ENCODE results near the gene ADAMTS2.

- TF ChIP-seq CTCF (conservative IDR thresholded peaks at IDR 0.05; ENCODE audit: low read depth, low read length) (no peak), EZH2 (IDR thresholded peaks at IDR 0.05; ENCODE audit: low read length, unreplicated experiment) (no peak), EZH2phosphoT487 (IDR thresholded peaks at IDR 0.05; ENCODE audit: borderline replicate concordance, low read length) (no peak)
Observed at GRCh38 chr5:179221877-179222220, 123.4 kb downstream of the ADAMTS2 start.
